HG02840 (cell line): ENCODE results near the gene HIGD1A.

Source experiments
- ATAC-seq: cut with Tn5 transposase; IDR thresholded peaks from one replicate; pipeline ENCODE4 v1.9.1; 2021; ENCODE audit warnings: mild to moderate bottlenecking, moderate library complexity, moderate number of reproducible peaks; ENCODE audit not compliant: unreplicated experiment, low FRiP score

The HIGD1A gene

DNA sequence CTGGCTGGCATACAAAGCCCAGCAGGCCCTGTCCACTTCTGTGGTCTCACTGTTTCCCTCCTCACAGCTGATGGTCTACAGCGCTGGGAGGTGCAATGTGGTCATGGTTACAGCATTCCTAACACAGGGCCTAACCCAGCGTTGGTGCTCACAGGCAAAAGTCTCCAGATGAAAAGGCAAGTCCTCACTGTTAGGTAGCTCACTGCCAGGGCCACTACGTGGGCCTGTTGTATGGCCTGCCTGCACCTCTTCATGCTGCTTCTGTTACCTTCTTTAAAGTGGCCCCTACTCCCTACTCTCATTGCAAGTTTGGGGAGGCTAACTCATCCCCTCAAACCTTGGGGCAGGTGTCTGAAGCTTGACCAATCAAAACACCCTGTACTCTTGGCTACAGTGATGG, 62.5 kb downstream of the HIGD1A start:
- no peak for ATAC-seq

GRCh38 chr3:42739401-42740158, 64.7 kb downstream of the HIGD1A start:
- ATAC-seq = no peak

- no peak for ATAC-seq
These were observed 67.8 kb downstream of the HIGD1A start for GRCh38 chr3:42736531-42736930.

DNA sequence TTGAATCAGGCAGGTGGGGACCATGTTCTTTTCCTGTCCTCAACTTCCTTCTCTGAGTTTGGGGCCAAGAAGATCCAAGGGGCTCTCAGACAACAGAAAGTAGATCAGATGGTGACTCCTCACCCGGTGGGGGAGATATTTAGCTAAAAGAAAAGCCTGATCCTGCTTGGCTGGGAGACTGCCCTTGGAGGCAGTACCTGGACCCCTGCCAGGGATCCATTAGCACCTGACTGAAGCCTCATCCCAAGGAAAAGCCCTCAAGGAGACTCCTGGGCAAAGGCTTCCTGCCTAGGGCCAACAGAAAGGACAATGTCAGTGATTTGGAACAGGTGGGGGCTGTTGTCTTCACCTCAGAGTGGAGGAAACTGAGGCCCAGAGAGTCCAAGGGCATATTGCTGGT, 68.2 kb downstream of the HIGD1A start:
- ATAC-seq = no peak

DNA sequence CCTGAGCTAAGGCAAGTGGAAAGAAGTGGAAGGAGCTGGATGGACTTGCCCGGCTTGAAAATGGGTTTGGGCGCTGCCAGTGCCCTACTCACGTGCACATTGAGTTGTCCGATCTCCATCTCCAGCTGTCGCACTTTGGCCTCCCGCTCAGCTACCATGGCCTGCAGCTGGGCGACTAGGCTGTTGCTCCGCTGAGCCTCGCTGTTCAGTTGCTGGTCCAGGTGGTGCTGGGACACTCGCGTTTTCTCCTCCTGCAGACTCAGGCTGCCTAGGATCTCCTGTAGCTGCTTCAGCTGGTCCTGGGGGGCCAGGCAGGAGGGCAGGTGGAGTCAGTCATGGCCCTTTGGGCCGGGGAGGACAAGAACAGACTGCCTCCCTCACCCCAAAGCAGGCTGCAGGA, 68.7 kb downstream of the HIGD1A start:
- ATAC-seq = no peak

DNA sequence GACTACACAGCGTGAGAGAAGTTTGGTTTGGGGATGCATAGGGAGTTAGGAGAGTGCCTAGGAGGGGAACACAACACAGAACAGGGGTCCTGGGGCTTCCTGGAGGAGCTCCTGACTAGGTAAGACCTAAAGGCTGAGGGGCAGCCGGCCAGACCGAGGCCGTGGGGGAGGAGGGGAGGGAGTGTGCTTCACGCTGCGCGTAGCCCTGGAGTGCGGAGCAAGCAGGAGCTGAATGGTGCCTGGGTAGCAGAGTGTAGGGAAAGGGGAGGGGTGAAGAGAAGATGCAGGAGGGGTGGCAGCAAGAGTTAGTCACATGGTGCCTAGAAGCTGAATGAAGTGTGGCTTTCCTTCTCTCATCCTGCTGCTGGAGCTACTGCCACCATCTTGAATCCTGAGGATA, 69.3 kb downstream of the HIGD1A start:
- no peak for ATAC-seq

DNA sequence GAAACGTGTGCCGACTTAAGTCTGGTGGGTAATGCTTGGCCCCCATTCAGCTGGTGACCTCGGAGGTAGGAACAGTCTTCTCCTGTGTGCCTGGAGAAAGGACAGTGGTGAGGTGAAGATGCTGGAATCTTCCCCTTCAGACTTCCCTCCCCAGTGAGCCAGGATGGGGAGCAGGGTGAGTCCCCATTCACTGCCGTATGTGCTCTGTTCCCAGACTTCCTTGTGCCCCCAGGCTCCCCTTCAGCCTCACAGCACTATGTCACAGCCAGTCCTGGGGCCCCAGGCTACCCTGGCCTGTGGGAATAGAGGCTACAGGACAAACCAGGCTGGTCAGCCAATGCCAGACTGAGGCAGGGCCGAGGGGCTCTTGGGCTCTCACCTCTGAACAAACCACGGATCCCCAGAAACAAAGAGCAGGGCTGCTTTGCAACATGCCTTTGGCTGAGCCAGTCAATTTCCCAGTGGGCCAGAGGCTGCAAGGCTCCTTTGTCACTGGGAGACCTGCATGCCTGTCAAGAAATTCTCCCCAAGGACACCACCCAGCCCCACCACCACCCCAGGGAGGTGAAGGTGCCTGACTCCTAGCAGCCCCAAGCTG, 69.9 kb downstream of the HIGD1A start:
- no peak for ATAC-seq

DNA sequence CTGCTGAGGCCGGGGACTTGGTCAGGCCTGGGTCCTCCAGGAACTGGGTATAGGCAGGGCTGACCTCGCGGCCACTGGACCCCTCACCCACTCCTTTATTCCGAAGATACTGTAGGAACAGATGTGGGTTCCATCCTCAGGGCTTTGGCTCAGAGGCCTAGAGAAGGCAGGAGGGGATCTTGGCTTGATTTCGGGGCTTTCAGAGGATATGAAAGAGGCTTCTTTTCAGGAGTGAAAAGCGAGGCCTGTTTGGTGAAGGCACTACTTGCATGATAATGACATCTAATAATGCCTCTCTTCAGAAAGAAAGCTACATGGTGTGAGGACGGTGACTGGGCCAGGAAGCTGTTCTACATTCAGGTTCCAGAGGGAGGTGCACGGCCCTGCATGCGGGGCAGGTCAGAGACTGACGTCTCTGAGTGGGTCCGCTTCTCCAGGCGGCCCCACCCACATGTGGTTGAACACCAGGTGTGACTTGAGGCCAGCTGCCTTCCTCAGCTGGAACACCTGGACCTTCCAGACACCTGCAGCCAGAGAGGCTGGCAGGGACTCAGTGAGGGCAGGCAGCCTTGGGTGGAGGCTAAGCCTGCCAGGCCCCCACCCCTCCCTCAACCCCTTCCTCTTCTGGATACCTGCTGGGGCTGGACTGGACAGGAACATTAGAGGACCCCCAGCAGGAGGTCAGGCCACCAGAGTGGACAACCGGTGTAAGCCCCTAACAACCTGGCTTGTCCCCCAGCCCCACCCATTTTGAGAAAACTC, 70.6 kb downstream of the HIGD1A start:
- ATAC-seq = no peak
